Prostate gland (tissue), 2 donors: ENCODE measurements around the gene PSORS1C1.

Experiments used
- POLR2A ChIP-seq: fragments of 450-650 bp; IDR thresholded peaks from one replicate; pipeline ENCODE4 v1.6.1; 2016; ENCODE audit warnings: antibody characterized with exemption, mild to moderate bottlenecking
- TF ChIP-seq, protein P1 (sequence below), 4 experiments: fragments of 200-600 bp in 2 of 4; fragments of 450-650 bp in 2 of 4; sonication (generic) in 2 of 4; IDR thresholded peaks; 1 replicate in 3 of 4; 2 replicates in 1 of 4; pipeline ENCODE4 v1.5.1; 2016 to 2019; ENCODE audit warnings: antibody characterized with exemption in 4 of 4, mild to moderate bottlenecking in 2 of 4, moderate library complexity in 2 of 4

DNA sequence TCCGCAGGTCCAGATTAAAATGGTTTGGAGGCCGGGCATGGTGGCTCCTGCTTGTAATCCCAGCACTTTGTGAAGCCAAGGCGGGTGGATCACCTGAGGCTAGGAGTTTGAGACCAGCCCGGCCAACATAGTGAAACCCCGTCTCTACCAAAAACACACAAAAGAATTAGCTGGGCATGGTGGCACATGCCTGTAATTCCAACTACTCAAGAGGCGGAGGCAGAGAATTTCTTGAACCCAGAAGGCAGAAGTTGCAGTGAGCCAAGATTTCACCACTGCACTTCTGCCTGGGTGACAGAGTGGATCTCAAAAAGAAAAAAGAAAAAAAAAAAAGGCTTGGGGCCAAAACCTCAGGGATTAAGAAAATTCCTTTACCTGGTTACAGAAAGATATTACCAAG, 32.7 kb upstream of the PSORS1C1 start:
- TF ChIP-seq, protein P1, sequence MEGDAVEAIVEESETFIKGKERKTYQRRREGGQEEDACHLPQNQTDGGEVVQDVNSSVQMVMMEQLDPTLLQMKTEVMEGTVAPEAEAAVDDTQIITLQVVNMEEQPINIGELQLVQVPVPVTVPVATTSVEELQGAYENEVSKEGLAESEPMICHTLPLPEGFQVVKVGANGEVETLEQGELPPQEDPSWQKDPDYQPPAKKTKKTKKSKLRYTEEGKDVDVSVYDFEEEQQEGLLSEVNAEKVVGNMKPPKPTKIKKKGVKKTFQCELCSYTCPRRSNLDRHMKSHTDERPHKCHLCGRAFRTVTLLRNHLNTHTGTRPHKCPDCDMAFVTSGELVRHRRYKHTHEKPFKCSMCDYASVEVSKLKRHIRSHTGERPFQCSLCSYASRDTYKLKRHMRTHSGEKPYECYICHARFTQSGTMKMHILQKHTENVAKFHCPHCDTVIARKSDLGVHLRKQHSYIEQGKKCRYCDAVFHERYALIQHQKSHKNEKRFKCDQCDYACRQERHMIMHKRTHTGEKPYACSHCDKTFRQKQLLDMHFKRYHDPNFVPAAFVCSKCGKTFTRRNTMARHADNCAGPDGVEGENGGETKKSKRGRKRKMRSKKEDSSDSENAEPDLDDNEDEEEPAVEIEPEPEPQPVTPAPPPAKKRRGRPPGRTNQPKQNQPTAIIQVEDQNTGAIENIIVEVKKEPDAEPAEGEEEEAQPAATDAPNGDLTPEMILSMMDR (IDR thresholded peaks at IDR 0.05) = no peak
- no peak for TF ChIP-seq POLR2A
